ENCODE measurements around the gene NCR3LG1. TPM values are rescaled to one million over a fixed set of nuclear protein-coding genes. Genes with fewer than 3 reads are reported as not detected.

NCR3LG1 gene
- total RNA-seq, 1 experiment from 2014 or later = 2.0 TPM

GRCh38 chr11:17378655-17379054 lies 27.1 kb downstream of the NCR3LG1 start (continued):
- TF ChIP-seq ZNF532 (CRISPR knock-in tag; IDR thresholded peaks at IDR 0.05; ENCODE audit: borderline replicate concordance) (no peak), TEAD4 (CRISPR knock-in tag; IDR thresholded peaks at IDR 0.05) (no peak), ZMAT4 (CRISPR knock-in tag; IDR thresholded peaks at IDR 0.05) (no peak), USF1 (CRISPR knock-in tag; IDR thresholded peaks at IDR 0.05) (no peak), RELA (CRISPR knock-in tag; IDR thresholded peaks at IDR 0.05; ENCODE audit: borderline replicate concordance) (no peak)

- ChIA-PET CTCF (interaction anchor here (1.3 to 8.0 kb wide), 3 partner anchors 9 to 148 kb away, joined by 5 to 203 read pairs (median 5); partner anchors contain the start of gene KCNJ11), POLR2A (no interaction called here)
- H3K4me1 Mint-ChIP-seq = no peaks in the 10 kb centered on the region
- H3K4me3 Mint-ChIP-seq = no peak overlapping the region
- no peak overlapping the region for H3K27ac Mint-ChIP-seq
- H3K36me3 Mint-ChIP-seq = peaks cover 22% of the 10 kb centered on the region
- H3K27me3 Mint-ChIP-seq (ENCODE audit: low read depth) = peaks cover 6% of the 10 kb centered on the region
- ATAC-seq (no peak), DNase-seq (ENCODE audit: low spot score) (no peak)
- H3K9me3 Mint-ChIP-seq = peaks cover 35% of the 10 kb centered on the region
- no peak for TF ChIP-seq MAX (CRISPR knock-in tag; IDR thresholded peaks at IDR 0.05)
- TF ChIP-seq CDX4 (CRISPR knock-in tag; IDR thresholded peaks at IDR 0.05; ENCODE audit: borderline replicate concordance) = no peak
- TF ChIP-seq ZNF281 (CRISPR knock-in tag; IDR thresholded peaks at IDR 0.05) = no peak
- TF ChIP-seq ZMAT4 (CRISPR knock-in tag; IDR thresholded peaks at IDR 0.05) = no peak
- no peak for TF ChIP-seq ZBTB43 (CRISPR knock-in tag; IDR thresholded peaks at IDR 0.05)
- TF ChIP-seq E2F1 (CRISPR knock-in tag; IDR thresholded peaks at IDR 0.05) = no peak
- no peak for TF ChIP-seq ZNF219 (CRISPR knock-in tag; IDR thresholded peaks at IDR 0.05; ENCODE audit: borderline replicate concordance)
- no peak for TF ChIP-seq USF2 (CRISPR knock-in tag; IDR thresholded peaks at IDR 0.05)
- TF ChIP-seq CTCF (IDR thresholded peaks at IDR 0.05) = no peak
Observed at GRCh38 chr11:17379383-17380180, 28.0 kb downstream of the NCR3LG1 start.
